ENCODE data around the gene C6orf120.
A peak's percentile ranks its signal among the peaks of the same experiment; 100 is the strongest.

C6orf120 gene

DNA sequence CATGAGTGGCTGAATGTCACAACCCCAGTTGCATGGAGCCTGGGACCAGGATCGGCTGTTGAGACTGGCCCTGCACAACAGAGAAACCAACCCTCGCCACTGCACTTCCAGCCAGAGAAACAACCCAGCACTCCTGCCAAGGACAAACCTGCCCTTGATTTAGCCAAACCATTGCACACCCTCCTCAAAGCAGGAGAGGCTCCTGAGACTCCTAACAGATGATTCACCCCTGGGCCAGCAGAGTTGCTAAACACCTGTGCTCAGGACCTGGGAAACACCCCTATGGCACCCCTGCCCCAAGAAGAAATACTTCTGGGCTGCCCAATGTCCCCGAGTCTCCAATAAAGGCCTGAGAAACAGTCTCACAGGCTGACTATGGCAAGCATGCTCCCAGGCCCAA lies 17.9 kb upstream of the C6orf120 start:
- DNase-seq: no peak

DNA sequence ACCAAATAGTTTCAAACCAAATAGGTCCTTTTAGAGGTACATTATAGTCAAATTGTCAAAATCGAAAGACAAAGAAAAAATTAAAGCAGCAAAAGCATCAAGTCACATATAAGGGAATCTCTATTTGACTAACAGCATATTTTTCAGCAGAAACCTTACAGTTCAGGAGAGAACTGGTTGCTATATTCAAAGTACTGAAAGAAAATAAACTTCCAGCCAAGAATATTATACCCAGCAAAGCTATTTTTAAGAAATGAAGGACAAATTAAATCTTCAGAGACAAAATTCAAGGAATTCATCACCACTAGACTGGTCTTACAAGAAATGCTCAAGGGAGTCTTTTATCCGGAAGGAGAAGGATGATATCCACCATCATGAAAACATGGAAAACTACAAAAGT lies 16.1 kb upstream of the C6orf120 start:
- no peak for DNase-seq

DNA sequence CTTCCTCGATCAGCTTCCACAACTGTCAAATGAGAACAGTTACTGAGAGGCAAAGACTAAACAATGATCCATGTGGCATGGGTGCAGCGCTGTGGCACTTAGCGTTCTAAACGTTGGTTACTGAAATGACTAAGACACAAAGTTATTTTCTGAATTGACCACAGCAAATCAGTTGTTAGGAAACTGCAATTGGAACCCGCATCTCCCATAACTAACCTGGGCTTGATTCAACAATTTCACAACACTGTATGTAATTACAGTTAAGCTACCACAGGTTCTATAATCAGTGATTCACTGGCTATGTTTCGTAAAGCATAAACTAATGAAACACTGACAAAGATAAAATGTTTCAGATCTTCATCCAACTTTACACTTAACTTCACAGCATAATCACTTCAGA lies 12.6 kb upstream of the C6orf120 start:
- no peak for DNase-seq

DNA sequence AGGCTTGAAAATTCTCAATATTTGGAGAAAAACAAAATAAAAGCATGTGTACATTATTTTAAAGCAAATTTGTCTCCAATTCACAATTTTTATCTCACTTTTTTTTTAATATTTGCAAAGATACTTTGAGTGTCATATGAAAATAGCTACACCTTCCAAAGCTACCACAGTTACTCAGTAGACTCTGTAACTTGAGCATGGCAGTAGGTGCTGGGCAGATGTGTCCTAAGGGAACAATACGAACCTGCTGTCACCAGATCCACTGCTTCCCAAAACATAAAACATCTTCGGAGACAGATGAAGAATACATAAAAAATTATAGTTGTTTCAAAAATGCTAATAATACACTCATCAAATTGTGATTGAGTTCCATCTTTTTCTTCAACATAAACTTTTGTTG lies 10.7 kb upstream of the C6orf120 start:
- DNase-seq: no peak

DNA sequence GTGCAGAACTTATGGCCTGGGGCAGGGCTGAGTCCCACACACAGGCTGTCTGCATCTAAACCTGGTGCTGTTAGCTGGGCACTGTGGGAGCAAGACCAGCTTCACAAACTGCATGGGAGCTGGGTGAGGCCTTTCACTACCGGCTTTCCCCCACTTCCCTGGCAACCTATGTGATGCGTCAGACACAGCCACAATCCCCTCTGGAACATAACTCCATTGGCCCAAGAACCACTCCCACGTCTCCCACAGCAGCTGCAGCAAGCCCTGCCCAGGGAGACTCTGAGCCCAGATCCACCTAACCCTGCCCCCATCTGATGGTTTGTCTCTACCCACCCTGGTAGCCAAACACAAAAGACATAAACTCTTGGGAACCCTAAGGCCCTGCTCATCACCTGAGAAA lies 9.4 kb upstream of the C6orf120 start:
- no peak for DNase-seq

DNA sequence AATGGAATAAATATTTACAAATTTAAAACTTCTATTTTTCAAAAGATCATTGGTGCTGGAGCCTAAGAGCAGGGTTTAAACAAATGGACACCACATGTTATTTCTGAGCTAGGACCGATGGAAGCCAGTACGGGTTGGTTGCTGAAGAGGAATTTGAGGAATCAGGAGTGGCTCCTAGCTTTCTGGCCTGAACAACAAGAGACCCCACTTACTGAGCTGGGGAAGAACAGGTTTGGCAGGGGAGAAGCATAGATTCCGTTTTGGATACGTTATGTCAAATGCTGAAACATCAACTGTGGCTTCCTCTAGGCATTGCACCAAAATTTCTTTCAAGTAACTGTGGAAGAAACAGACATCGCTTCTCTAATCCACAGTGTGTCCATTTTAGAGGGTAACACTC lies 6.8 kb upstream of the C6orf120 start:
- no peak for DNase-seq

DNA sequence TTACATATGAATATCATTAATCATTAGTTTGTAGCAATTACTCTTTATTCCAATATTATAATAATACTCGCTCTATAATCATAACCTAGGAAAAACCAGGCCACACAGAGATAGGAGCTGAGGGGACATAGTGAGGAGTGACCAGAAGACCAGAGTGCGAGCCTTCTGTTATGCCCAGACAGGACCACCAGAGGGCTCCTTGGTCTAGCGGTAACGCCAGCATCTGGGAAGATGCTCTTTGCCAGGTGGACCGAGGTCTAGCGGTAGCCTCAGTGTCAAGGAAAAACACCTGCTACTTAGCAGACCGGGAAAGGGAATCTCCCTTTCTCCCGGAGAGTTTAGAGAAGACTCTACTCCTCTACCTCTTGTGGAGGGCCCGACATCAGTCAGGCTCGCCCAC lies 4.8 kb upstream of the C6orf120 start:
- DNase-seq: peak in 1 of 4 experiments; percentile 18

DNA sequence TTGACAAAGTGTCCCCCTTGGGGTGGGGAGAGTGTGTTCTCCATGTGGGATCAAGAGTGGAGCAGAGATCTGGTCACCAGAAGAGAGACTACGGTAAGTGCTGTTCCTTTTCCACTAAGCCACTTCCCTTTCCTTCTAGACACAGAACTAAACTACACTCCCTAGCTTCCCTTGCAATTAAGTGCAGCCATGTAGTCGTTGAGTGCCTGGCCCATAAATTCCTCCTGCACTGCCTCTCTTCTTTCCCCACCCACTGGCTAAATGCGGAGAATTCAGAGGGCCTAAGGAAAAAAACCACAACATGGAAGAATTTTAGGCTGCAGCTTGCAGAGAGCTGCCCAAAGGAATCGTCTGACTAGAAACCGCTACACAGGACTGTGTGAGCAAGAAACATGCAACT lies 1.6 kb upstream of the C6orf120 start:
- peak; percentile 19 to 69 (median 56) for DNase-seq

DNA sequence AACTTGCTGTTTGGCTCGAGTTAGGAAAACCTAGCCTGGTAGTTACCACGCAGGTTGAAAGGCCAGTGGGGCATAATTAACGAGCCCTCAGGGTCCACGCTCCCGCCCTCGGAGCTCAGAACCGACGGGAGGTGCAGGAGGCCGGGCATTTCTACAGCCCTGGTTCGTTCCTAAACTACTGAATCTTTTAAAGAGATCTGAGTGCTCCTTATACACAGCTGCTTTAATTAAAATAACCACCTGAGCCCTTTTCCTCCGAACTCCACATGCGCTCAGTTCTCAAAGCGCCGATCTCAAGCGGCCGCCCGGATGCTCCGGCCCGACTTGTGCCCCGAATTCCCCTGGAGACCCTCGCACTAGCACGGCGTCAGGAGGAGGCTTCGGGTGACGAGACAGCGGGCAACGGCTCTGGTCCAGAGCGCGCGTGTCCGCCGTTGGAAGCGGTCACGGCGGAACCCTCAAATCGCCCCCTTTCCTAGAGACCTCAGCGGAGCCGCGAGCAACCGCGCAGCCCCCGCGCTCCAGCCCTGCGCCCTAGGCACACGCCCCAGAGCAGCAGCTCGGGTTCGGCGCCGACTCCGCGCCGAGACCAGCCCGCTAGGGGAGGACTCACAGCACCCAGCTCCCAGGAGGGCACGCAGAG lies 494 bp upstream of the C6orf120 start:
- DNase-seq: peak; percentile 9 to 45 (median 31)

DNA sequence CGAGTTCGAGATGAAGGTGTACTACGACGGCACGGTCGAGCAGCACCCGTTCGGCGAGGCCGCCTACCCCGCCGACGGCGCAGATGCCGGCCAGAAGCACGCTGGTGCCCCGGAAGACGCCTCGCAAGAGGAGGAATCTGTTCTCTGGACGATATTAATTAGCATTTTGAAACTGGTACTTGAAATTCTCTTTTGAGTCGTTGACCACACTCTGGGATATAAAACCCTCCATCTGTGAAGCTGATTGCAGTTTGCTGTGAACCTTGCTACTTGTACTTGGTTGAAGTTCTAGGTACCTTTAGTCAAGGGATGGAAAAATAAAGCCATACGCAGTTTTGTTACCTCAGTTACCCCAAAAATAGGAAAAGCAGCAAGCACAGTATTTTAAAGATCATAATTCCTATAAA lies 917 bp downstream of the C6orf120 start:
- DNase-seq: peak in 1 of 4 experiments; percentile 13

DNA sequence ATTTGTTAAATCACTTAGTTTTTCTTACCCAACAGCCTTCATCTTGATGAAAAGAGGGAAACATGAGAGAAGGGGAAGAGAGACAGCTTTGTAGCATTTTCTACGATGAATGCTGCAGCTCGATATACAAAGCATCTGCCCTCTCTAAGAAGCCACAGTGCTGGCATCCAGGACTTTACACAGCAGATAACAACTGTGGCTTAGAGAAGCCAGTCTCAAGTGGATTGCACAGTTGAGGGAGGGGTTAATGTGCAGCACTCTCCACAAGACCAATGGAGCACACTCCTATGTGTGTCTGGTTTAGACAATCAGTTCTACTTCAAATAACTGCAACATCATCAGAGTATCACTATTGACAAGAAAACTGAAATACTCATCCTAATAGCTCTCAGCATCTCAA lies 5.8 kb downstream of the C6orf120 start:
- DNase-seq: no peak

DNA sequence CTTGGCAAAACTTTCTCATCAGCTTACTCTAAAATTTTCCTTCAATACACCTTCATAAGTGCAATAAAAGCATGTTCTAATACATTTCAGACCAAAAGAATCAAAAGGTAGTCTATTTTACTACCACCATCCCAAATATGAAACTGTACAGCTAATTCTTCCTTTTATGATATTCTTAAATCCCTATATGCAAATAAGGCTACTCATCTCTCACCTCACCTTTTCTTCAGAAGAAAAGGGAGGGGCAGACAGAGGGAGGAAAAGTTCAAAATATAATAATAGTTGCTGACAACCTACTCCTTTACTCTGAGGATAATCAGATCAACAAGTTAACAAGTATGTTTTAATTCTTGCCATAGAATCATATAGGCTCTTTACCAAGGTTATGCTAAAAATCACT lies 7.4 kb downstream of the C6orf120 start:
- no peak for DNase-seq

DNA sequence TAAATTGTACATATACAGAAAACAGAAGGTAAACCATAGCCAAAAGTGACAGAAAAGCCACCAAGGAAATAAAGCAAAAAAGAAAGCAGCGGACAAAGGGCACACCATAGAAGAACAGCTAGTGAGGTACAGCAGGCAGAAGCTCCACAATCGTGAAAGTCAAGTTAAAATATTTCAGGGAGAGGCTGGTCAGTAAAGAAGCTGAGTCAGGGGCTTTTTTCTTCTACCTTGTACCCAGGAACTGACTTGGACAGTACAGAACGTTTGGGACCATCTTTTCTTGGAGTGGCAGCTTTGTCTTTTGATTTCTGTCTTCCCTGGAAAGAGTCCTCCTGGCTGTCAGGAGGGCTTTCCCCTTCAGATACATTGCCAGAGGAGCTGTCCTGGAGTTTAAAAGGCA lies 8.1 kb downstream of the C6orf120 start:
- DNase-seq: no peak

DNA sequence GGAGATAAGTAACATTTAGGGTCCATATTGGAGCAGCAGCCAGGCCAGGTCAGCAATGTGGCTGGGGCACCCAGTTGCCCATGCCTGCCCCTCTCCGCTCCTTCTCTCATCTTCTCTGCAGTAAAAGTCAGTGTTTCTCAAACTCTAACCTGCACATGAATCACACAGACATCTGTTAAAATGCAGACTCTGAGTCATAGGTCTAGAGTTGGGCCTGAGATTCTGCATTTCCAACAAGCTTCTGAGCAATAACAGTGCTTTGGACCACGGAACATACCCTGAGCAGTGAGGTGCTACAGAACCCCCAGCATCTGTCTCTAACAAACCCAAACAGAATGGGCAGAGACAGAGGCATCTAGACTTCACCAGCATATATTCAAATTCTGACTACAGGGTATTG lies 12.3 kb downstream of the C6orf120 start:
- no peak for DNase-seq

DNA sequence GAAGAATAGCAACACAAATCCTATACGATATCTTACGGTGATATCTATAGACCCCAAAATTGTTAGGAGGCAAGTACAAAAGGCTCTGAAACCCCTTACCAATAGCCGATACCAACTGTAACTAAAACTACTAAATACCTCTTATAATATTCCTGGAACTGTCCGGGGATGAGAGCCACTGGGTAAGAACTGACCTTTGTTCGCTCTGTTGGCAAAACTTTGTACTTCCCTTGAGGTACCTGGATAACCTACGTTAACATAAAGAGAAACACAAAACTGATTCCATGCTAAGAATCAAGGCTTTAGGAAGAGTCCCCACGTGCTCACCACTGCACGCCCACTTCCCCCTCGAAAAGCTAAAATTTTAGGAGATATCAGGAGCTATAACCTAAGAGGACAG lies 12.7 kb downstream of the C6orf120 start:
- no peak for DNase-seq

DNA sequence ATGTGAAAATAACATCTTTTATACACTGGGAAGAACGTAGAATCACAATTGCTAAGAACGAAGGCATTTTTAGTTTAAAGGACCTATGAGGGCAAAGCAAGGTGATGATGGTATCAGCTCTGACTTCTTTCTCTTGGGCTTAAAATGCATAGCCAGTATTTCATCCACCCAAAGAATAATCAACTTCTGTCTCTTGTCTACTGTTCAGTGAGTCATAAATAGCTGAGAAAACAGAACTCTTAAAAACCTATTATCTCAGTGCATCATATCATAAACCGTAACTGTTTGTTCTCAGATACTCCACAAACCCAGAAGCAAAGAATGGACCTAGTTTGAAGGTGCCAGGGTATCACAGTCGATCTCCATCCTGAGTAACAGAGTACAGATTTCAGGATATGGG lies 17.2 kb downstream of the C6orf120 start:
- no peak for DNase-seq

DNA sequence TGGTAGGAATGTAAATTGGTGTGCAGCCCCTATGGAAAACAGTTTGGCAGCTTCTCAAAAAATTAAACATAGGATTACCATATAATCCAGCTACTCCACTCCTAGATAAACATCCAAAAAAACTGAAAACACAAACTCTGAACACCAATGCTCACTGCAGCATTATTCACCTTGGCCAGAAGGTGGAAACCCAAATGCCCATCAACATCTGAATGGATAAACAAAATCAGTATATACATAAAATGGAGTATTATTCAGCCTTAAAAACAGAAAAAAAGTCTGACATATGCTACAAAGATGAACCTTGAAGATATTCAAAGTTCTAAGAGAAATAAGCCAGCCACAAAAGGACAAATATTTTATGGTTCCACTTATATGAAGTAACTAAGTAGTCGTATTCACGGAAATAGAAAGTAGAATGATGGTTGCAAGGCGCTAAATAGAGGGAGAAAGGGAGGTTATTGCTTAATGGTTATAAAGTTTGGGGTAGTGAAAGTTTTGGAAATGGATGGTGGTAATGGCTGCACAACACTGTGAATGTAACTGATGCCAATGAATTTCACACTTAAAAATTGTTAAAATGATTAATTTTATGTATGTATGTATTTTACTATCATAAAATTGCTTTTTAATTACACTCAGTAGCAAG lies 18.4 kb downstream of the C6orf120 start:
- DNase-seq: no peak

DNA sequence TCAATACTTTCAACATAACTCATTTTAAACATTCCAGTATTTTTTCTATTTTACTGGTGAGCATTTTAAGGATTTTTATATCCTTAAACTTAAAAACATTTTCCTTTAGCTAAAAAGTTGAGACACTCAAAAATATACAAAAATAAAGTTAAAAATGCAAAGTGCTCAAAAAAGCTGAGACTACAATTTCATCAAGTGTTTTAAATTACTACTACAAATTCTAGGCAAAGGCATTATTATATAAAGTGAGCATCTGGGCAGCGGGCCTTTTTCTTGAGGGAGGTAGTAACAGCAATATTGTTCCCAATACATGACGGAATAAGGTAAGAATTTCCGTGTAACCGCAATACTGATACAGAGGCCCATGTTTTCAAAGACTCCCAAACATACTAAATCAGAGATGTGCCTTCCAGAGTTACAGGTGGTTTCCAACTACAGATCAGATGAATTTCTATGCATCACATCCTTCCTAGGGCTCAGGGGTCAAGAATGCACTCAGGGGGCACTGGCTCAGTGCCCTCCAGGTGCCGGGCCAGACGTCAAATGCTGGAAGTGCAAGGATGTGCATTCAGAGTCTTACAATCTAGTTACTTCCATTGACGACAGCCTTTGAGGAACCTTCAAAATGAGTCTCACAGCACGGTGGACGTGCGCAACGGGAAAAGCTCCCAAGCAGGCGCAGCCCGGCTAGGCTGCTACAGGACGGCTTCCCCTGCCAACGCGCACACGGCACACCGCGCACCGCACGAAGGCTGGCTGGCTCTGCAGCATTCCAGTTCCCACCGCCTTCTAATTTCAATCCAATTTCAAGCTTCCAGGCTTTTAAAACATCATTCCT lies 20.7 kb downstream of the C6orf120 start:
- peak; percentile 72 to 82 (median 77) for DNase-seq

DNA sequence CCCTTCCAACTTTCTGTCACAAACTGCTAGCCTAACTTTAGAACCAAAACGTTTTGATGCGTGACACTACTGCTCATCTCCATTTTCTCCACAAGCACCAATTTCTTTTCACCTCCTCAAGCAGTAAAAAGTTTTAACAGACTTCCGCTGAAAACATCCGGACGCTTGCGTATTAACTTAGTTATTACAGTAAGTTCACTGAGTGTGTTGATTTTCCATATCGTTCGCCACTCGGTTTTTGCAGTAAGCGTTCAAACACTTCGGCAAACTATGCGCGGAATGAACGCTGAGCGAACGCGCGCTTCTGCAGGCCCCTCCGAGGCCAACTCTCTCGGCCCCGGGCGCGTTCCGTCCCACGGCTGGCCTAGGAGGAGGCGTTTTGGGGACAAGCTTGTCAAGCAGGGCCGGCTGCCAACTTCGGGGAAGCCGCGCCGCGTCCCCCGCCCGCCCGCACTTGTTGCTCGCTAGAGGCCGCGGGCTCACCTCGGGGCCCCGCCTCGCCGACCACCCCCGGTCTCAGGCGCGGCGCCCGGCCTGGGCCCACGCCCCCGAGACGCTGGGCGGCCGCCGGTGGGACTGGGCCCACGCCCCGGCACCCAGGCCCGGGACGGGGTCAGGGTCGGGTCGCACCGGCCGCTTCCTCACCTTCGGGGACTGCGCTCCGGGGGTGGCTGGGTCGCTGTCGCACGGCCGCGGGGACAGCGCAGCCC lies 21.4 kb downstream of the C6orf120 start:
- DNase-seq: peak; percentile 57 to 80 (median 70)

DNA sequence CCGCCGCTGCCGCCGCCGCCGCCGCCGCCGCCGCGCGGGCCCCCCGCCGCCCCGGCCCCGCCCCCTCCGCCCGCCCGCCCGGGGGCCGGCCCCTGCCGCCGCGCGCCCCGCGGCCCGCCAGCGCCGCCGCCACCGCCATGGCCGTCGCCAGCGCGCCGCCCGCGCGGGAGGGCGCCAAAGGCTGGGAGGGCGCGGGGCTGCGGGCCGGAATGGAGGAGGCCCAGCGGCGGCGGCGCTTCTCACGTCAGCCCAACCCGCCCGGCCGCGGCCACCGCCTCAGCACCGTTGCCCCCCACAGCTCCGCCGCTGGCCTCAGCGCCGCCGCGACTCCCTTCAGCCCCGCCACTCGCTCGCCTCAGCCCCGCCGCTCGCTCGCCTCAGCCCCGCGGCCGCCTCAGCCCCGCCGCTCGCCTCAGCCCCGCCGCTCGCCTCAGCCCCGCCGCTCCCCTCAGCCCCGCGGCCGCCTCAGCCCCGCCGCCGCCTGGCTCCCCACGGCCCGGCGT lies 22.1 kb downstream of the C6orf120 start:
- peak; percentile 41 to 80 (median 64) for DNase-seq

DNA sequence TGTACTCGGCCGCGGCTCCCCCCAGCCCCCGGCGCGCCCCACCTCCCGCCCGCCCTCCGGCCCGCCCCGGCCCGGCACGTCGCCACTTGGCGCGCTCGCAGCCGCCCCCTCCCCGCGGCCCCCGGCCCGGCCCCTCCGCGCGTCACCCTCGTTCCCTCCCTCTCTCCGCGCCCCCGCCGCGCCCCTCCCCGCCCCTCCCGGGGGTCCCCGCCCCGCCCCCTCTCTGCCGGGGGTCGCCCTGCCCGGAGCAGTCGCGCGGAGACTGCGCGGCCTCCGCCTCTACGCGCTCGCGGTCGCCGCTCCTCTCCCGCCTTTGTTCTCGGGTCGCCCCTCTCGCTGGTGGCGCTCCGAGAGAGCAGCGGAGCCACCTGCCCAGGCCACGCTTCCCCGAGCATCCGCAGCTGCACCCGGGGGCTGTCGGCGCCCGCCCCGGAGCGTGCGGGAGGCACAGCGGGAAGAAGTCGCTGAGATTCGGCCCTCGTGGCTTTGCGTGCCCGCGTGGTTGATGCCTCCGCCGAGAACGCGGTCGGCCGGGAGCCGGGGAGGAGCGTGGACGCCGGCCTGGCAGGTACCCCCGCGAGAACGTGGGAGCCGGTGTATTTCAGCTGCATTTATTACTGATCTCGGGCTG lies 22.7 kb downstream of the C6orf120 start, which contains the start of gene PHF10:
Gene PHF10 (minus strand): TSS at position 7 of the 631 bp plus-strand sequence. CDS start 569 bp downstream, outside the sequence.
- DNase-seq: peak; percentile 16 to 70 (median 56)

Data from suppressor macrophage (primary cell).